CD8-positive, alpha-beta memory T cell (primary cell): ENCODE data around the gene DIP2B. TPM values are rescaled to one million over a fixed set of nuclear protein-coding genes. Genes with fewer than 3 reads are reported as not detected.
"Not testable (repeated sequence)": the region's sequence is repeated elsewhere in the genome, so short reads cannot be mapped to it uniquely, and the experiment has no call there.

Source experiments
- CTCF ChIA-PET: fragments of 350-600 bp; sonication (Branson Sonifier 250); formaldehyde crosslinking; loops from one replicate; lab custom pipeline; 2021; ENCODE audit warnings: antibody characterized with exemption; lab: Charles Lee
- POLR2A ChIA-PET: fragments of 350-600 bp; sonication (Branson Sonifier 250); formaldehyde crosslinking; loops from one replicate; lab custom pipeline; 2021; ENCODE audit warnings: antibody characterized with exemption; lab: Charles Lee
- DNase-seq, 5 donors: peaks; one replicate each; pipeline versions ENCODE4 v3.0.0 to v3.0.0-alpha.2; 2020 to 2022; ENCODE audit warnings: mixed read lengths in 1 of 5
- H3K27ac ChIP-seq: one replicate; pipeline ENCODE4 v1.7.0; 2013; ENCODE audit warnings: low read depth, mild to moderate bottlenecking, low read length, moderate library complexity
- H3K27me3 ChIP-seq: 2 replicates; pipeline ENCODE4 v1.7.0; 2013; ENCODE audit warnings: low read length, mild to moderate bottlenecking; ENCODE audit not compliant: insufficient read depth, poor library complexity, severe bottlenecking
- H3K36me3 ChIP-seq: 2 replicates; pipeline ENCODE4 v1.7.0; 2013; ENCODE audit warnings: mild to moderate bottlenecking, low read length, moderate library complexity; ENCODE audit not compliant: insufficient read depth
- H3K4me1 ChIP-seq: 2 replicates; pipeline ENCODE4 v1.7.0; 2013; ENCODE audit warnings: mild to moderate bottlenecking, low read length, moderate library complexity; ENCODE audit not compliant: insufficient read depth
- H3K4me3 ChIP-seq: 2 replicates; pipeline ENCODE4 v1.7.0; 2013; ENCODE audit warnings: mild to moderate bottlenecking, low read length
- H3K9me3 ChIP-seq: 2 replicates; pipeline ENCODE4 v1.7.0; 2013; ENCODE audit warnings: mild to moderate bottlenecking, low read length
- H3K27ac Mint-ChIP-seq, 8 donors: one replicate each; pipeline ENCODE4 v1.8.0; 2020 to 2021; ENCODE audit warnings: mixed read lengths in 8 of 8, mild to moderate bottlenecking in 6 of 8, inconsistent platforms in 3 of 8, moderate library complexity in 3 of 8
- H3K27me3 Mint-ChIP-seq, 2 donors: one replicate each; pipeline ENCODE4 v1.8.0; 2020 to 2021; ENCODE audit warnings: mixed read lengths in 2 of 2, mild to moderate bottlenecking in 1 of 2, moderate library complexity in 1 of 2
- H3K36me3 Mint-ChIP-seq, 3 donors: one replicate each; pipeline ENCODE4 v1.8.0; 2020 to 2021; ENCODE audit warnings: mixed read lengths in 3 of 3, inconsistent platforms in 1 of 3, mild to moderate bottlenecking in 1 of 3
- H3K4me1 Mint-ChIP-seq, 3 donors: one replicate each; pipeline ENCODE4 v1.8.0; 2020 to 2021; ENCODE audit warnings: mixed read lengths in 3 of 3, inconsistent platforms in 1 of 3, mild to moderate bottlenecking in 1 of 3
- H3K4me3 Mint-ChIP-seq, 7 donors: one replicate each; pipeline ENCODE4 v1.8.0; 2020 to 2021; ENCODE audit warnings: mixed read lengths in 7 of 7, mild to moderate bottlenecking in 6 of 7, moderate library complexity in 4 of 7, inconsistent platforms in 2 of 7
- H3K9me3 Mint-ChIP-seq, 5 donors: one replicate each; pipeline ENCODE4 v1.8.0; 2020 to 2022; ENCODE audit warnings: mixed read lengths in 5 of 5, mild to moderate bottlenecking in 3 of 5, moderate library complexity in 2 of 5, inconsistent platforms in 1 of 5
- polyA plus RNA-seq: library from polyadenylated mRNA; unstranded; fragments of 300-500 nt; fragmentation: Illumina TruSeq; gene quantifications from one replicate; pipeline ENCODE4 v1.2.3, GENCODE V29; 2021
- total RNA-seq, 2 experiments: library from RNA; stranded (reverse); gene quantifications; one replicate each; pipeline ENCODE4 v1.2.3, GENCODE V29; 2021

The DIP2B gene
- total and polyA plus RNA-seq, 3 experiments from 2014 or later = 7.9 to 21.0 (median 20.4) TPM

- H3K4me1 ChIP-seq = peaks cover 14% of the 10 kb centered on the region
- H3K4me3 Mint-ChIP-seq = peak overlapping the region in 1 of 7 donors; percentile 13
- CTCF ChIA-PET = no interaction called here
- H3K27me3 Mint-ChIP-seq = peaks cover 0 to 3% of the 10 kb centered on the region in 2 donors
- no peak overlapping the region for H3K4me3 ChIP-seq
- H3K36me3 Mint-ChIP-seq = peaks cover 6 to 32% (median 7%) of the 10 kb centered on the region in 3 donors
- no peaks in the 10 kb centered on the region for H3K9me3 ChIP-seq
- H3K27ac Mint-ChIP-seq = peak overlapping the region in 1 of 8 donors; percentile 65
- peaks cover 27 to 51% (median 44%) of the 10 kb centered on the region in 3 donors for H3K4me1 Mint-ChIP-seq
- no peaks in the 10 kb centered on the region for H3K36me3 ChIP-seq
- no peak overlapping the region for H3K27ac ChIP-seq
- H3K27me3 ChIP-seq = no peaks in the 10 kb centered on the region
- no peak for DNase-seq
- no peaks in the 10 kb centered on the region for H3K9me3 Mint-ChIP-seq
- POLR2A ChIA-PET = no interaction called here
Measured at GRCh38 chr12:50768391-50768790, 263.6 kb downstream of the DIP2B start.

GRCh38 chr12:50768813-50769212 lies 264.0 kb downstream of the DIP2B start:
- H3K27ac ChIP-seq, H3K4me3 ChIP-seq, H3K27me3 Mint-ChIP-seq, H3K36me3 ChIP-seq, H3K4me3 Mint-ChIP-seq, H3K27me3 ChIP-seq, H3K9me3 ChIP-seq, H3K9me3 Mint-ChIP-seq, DNase-seq, POLR2A ChIA-PET, CTCF ChIA-PET, H3K27ac Mint-ChIP-seq: not testable (repeated sequence)
- H3K4me1 Mint-ChIP-seq = peaks cover 24 to 51% (median 41%) of the 10 kb centered on the region in 3 donors
- peaks cover 6 to 31% (median 7%) of the 10 kb centered on the region in 3 donors for H3K36me3 Mint-ChIP-seq
- H3K4me1 ChIP-seq = peaks cover 14% of the 10 kb centered on the region

- Histone ChIP-seq H3K4me3 (no peak overlapping the region), H3K27ac (no peak overlapping the region), H3K4me1 (peaks cover 3% of the 10 kb centered on the region), H3K36me3 (no peaks in the 10 kb centered on the region), H3K27me3 (no peaks in the 10 kb centered on the region), H3K9me3 (no peaks in the 10 kb centered on the region)
- H3K27me3 Mint-ChIP-seq = no peaks in the 10 kb centered on the region
- H3K4me1 Mint-ChIP-seq = peaks cover 21 to 46% (median 33%) of the 10 kb centered on the region in 3 donors
- CTCF ChIA-PET = no interaction called here
- no peak for DNase-seq
- peaks cover 6 to 24% (median 7%) of the 10 kb centered on the region in 3 donors for H3K36me3 Mint-ChIP-seq
- no peak overlapping the region for H3K4me3 Mint-ChIP-seq
- no peaks in the 10 kb centered on the region for H3K9me3 Mint-ChIP-seq
- POLR2A ChIA-PET = no interaction called here
- H3K27ac Mint-ChIP-seq = no peak overlapping the region
Measured at GRCh38 chr12:50771409-50771808, 266.6 kb downstream of the DIP2B start.

- H3K4me1 Mint-ChIP-seq = peaks cover 21 to 45% (median 31%) of the 10 kb centered on the region in 3 donors
- POLR2A ChIA-PET = no interaction called here
- H3K4me3 Mint-ChIP-seq = no peak overlapping the region
- DNase-seq = no peak
- Histone ChIP-seq H3K27ac (no peak overlapping the region), H3K36me3 (no peaks in the 10 kb centered on the region), H3K27me3 (no peaks in the 10 kb centered on the region), H3K9me3 (no peaks in the 10 kb centered on the region), H3K4me1 (no peaks in the 10 kb centered on the region), H3K4me3 (no peak overlapping the region)
- no peaks in the 10 kb centered on the region for H3K27me3 Mint-ChIP-seq
- H3K27ac Mint-ChIP-seq = peak overlapping the region in 3 of 8 donors; percentile 29 to 76 (median 38)
- CTCF ChIA-PET = no interaction called here
- H3K9me3 Mint-ChIP-seq = no peaks in the 10 kb centered on the region
- peaks cover 6 to 24% (median 7%) of the 10 kb centered on the region in 3 donors for H3K36me3 Mint-ChIP-seq
Measured at GRCh38 chr12:50772470-50772869, 267.7 kb downstream of the DIP2B start.

GRCh38 chr12:50772877-50773276 lies 268.1 kb downstream of the DIP2B start:
- Mint-ChIP-seq H3K4me3 (no peak overlapping the region), H3K27ac (peak overlapping the region in 4 of 8 donors; percentile 23 to 55 (median 34)), H3K27me3 (no peaks in the 10 kb centered on the region), H3K9me3 (no peaks in the 10 kb centered on the region), H3K36me3 (peaks cover 6 to 24% (median 7%) of the 10 kb centered on the region in 3 donors), H3K4me1 (peaks cover 21 to 47% (median 31%) of the 10 kb centered on the region in 3 donors)
- no peaks in the 10 kb centered on the region for H3K27me3 ChIP-seq
- DNase-seq = no peak
- H3K27ac ChIP-seq = no peak overlapping the region
- H3K9me3 ChIP-seq = no peaks in the 10 kb centered on the region
- no peak overlapping the region for H3K4me3 ChIP-seq
- no peaks in the 10 kb centered on the region for H3K4me1 ChIP-seq
- CTCF ChIA-PET = no interaction called here
- POLR2A ChIA-PET = no interaction called here
- no peaks in the 10 kb centered on the region for H3K36me3 ChIP-seq

- POLR2A ChIA-PET = no interaction called here
- no peaks in the 10 kb centered on the region for H3K27me3 Mint-ChIP-seq
Measured at GRCh38 chr12:50775251-50775650, 270.5 kb downstream of the DIP2B start.

GRCh38 chr12:50776749-50777728 lies 272.3 kb downstream of the DIP2B start:
- H3K36me3 ChIP-seq = no peaks in the 10 kb centered on the region
- H3K4me3 Mint-ChIP-seq = no peak overlapping the region

More at GRCh38 chr12:50775251-50775650, 270.5 kb downstream of the DIP2B start:
- Histone ChIP-seq H3K4me3 (no peak overlapping the region), H3K4me1 (no peaks in the 10 kb centered on the region), H3K36me3 (no peaks in the 10 kb centered on the region), H3K9me3 (no peaks in the 10 kb centered on the region), H3K27ac (no peak overlapping the region), H3K27me3 (no peaks in the 10 kb centered on the region)
- CTCF ChIA-PET = no interaction called here
- DNase-seq = no peak
- Mint-ChIP-seq H3K9me3 (no peaks in the 10 kb centered on the region), H3K36me3 (peaks cover 6 to 29% (median 8%) of the 10 kb centered on the region in 3 donors), H3K4me3 (no peak overlapping the region), H3K4me1 (peaks cover 23 to 51% (median 29%) of the 10 kb centered on the region in 3 donors), H3K27ac (no peak overlapping the region)

More at GRCh38 chr12:50776749-50777728, 272.3 kb downstream of the DIP2B start:
- ChIA-PET CTCF (interaction anchor here (1.3 kb wide), 1 partner anchor 12 kb away, joined by 5 read pairs; no protein-coding TSS in a partner anchor), POLR2A (interaction anchor here (0.6 to 1.0 kb wide), 3 partner anchors 13 to 264 kb away, joined by 3 to 5 read pairs (median 4); no protein-coding TSS in a partner anchor)
- H3K27me3 Mint-ChIP-seq = no peaks in the 10 kb centered on the region
- peak overlapping the region in 1 of 8 donors; percentile 25 for H3K27ac Mint-ChIP-seq
- Histone ChIP-seq H3K27ac (no peak overlapping the region), H3K27me3 (no peaks in the 10 kb centered on the region), H3K4me1 (no peaks in the 10 kb centered on the region), H3K9me3 (no peaks in the 10 kb centered on the region), H3K4me3 (no peak overlapping the region)
- H3K4me1 Mint-ChIP-seq = peaks cover 21 to 42% (median 33%) of the 10 kb centered on the region in 3 donors
- H3K9me3 Mint-ChIP-seq = no peaks in the 10 kb centered on the region
- H3K36me3 Mint-ChIP-seq = peaks cover 6 to 26% (median 10%) of the 10 kb centered on the region in 3 donors
- no peak for DNase-seq
